NCI-H2196 (cell line): ENCODE measurements around the gene NEK10.

Experiments used
- DNase-seq: peaks from one replicate; lab custom pipeline; 2025; ENCODE audit not compliant: unreplicated experiment; lab: John Stamatoyannopoulos, UW

Gene NEK10

GRCh38 chr3:27119639-27120038, 249.5 kb downstream of the NEK10 start:
- DNase-seq = no peak

- no peak for DNase-seq
These were observed 253.8 kb downstream of the NEK10 start for GRCh38 chr3:27115352-27115751.

GRCh38 chr3:27114684-27115083, 254.5 kb downstream of the NEK10 start:
- no peak for DNase-seq

- DNase-seq = no peak
These were observed 255.1 kb downstream of the NEK10 start for GRCh38 chr3:27114129-27114528.

GRCh38 chr3:27110020-27110419, 259.2 kb downstream of the NEK10 start:
- DNase-seq = no peak

GRCh38 chr3:27108322-27108721, 260.9 kb downstream of the NEK10 start:
- DNase-seq = no peak

GRCh38 chr3:27105904-27106303, 263.3 kb downstream of the NEK10 start:
- DNase-seq = no peak

GRCh38 chr3:27097182-27097581, 272.0 kb downstream of the NEK10 start:
- no peak for DNase-seq

- DNase-seq = no peak
These were observed 273.5 kb downstream of the NEK10 start for GRCh38 chr3:27095553-27096222.

- no peak for DNase-seq
These were observed 274.5 kb downstream of the NEK10 start for GRCh38 chr3:27094721-27095120.

GRCh38 chr3:27093771-27094170, 275.4 kb downstream of the NEK10 start:
- DNase-seq = no peak

- DNase-seq = no peak
These were observed 278.7 kb downstream of the NEK10 start for GRCh38 chr3:27090275-27091041.

- no peak for DNase-seq
These were observed 279.5 kb downstream of the NEK10 start for GRCh38 chr3:27089645-27090044.

GRCh38 chr3:27089068-27089467, 280.1 kb downstream of the NEK10 start:
- no peak for DNase-seq

- DNase-seq = no peak
These were observed 283.1 kb downstream of the NEK10 start for GRCh38 chr3:27085829-27086730.

GRCh38 chr3:27081992-27082607, 287.1 kb downstream of the NEK10 start:
- no peak for DNase-seq

GRCh38 chr3:27081566-27081965, 287.6 kb downstream of the NEK10 start:
- no peak for DNase-seq

GRCh38 chr3:27080258-27080525, 289.0 kb downstream of the NEK10 start:
- DNase-seq = no peak

- no peak for DNase-seq
These were observed 289.5 kb downstream of the NEK10 start for GRCh38 chr3:27079427-27080257.

GRCh38 chr3:27078246-27078913, 290.8 kb downstream of the NEK10 start:
- DNase-seq = no peak
